ENCODE results near the gene PLD1. TPM values are rescaled to one million over a fixed set of nuclear protein-coding genes. Genes with fewer than 3 reads are reported as not detected.
"Not testable (repeated sequence)": the region's sequence is repeated elsewhere in the genome, so short reads cannot be mapped to it uniquely, and the experiment has no call there.

Gene PLD1
- total RNA-seq, result 6.6 TPM

- DNase-seq, result peak; percentile 85
Measured at GRCh38 chr3:171809861-171810628, at the start of gene PLD1. TSS of gene PLD1 (minus strand) at chr3:171810483. CDS start at chr3:171738051, 72,432 bp downstream.

DNA sequence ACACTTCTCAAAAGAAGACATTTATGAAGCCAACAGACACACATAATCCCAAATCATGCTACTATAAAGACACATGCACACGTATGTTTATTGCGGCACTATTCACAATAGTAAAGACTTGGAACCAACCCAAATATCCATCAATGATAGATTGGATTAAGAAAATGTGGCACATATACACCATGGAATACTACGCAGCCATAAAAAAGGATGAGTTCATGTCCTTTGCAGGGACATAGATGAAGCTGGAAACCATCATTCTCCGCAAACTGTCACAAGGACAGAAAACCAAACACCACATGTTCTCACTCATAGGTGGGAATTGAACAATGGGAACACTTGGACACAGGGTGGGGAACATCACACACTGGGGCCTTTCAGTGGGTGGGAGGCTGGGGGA, 48.5 kb upstream of the PLD1 start:
- DNase-seq, result not testable (repeated sequence)

- no peak for DNase-seq
Measured at GRCh38 chr3:171854649-171855305, 44.5 kb upstream of the PLD1 start.

DNA sequence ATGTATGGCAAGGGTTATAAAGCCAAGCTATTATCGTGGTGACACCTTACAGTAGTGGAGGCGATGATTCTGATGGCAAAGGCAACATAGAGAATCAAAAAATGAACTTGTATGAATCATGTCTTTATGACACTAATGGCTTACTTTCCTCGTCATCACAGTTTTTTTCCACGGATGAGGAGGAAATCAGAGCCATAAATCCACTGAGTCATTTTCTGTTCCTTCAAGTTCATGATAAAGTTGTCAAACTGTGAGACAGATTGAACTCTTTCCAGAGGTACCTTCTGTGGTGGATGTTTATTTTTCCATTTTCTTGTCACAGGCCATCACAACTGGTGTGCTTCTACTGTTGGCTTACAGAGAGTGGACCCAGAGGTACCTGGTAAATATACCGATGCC, 41.4 kb upstream of the PLD1 start:
- DNase-seq, result no peak

GRCh38 chr3:171850960-171851659, 40.8 kb upstream of the PLD1 start:
- no peak for DNase-seq

GRCh38 chr3:171850320-171850959, 40.2 kb upstream of the PLD1 start:
- DNase-seq, result no peak

GRCh38 chr3:171849617-171850319, 39.5 kb upstream of the PLD1 start:
- no peak for DNase-seq

- no peak for DNase-seq
Measured at GRCh38 chr3:171847595-171848259, 37.4 kb upstream of the PLD1 start.

GRCh38 chr3:171847133-171847532, 36.9 kb upstream of the PLD1 start:
- no peak for DNase-seq

GRCh38 chr3:171846597-171846996, 36.3 kb upstream of the PLD1 start:
- no peak for DNase-seq

DNA sequence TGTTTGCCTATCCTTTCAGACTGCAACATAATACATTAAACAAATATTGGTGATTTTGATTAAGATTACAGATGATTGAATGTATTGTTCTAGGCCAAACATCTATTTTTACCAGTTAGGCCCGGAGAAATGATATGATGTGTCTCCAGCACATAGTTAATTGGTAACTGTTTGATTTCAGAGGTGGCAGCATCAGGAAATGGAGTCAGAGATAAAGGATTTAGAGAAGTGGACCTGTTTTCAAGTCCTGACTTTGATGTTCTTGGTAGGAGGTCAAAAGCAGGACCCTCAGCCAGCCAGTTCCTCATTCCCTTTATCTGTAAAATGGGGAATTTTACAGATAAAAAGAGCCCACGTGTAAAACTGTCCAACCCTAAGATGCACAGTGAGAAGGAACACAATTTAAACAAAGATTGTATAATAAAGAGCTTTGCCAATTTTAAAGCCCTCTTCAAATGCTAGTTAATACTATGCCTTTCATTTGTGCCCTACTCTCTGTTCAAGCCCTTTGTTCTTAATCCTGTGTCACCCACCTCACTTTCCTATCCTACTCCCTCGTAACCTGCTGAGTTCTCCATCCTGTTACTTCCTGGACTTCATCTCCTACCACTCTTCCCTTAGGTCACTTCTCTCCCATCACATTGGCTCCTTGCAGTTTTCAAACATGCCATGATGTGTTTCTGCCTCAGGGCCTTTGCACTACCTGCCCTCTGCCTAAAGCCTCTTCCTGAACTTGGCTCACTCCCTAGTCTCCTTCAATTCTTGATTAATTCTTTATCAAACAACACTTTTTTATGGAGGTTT, 35.4 kb upstream of the PLD1 start:
- no peak for DNase-seq

DNA sequence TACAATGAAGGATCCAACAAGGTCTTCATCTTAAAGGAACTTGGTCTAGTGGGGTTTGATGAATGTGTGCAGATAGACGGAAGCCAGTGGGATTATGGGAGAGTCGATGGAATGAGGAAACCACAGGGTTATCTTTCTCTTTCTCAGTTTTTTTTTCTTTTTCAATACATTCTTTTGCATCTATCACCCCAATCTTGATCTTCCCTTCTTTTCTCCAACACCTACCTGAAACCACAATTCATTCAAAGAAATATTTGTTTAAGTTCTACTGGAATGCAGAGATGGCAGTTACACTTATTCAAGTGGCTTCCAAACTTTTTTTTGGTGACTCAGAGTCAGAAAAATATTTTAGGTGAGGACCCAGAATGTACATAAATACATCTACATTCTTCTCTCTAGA, 34.6 kb upstream of the PLD1 start:
- DNase-seq, result no peak

- no peak for DNase-seq
Measured at GRCh38 chr3:171842864-171843518, 32.7 kb upstream of the PLD1 start, which contains the start of gene TMEM212. TSS of gene TMEM212 (plus strand) at chr3:171843349. CDS start at chr3:171843384, 35 bp downstream.

GRCh38 chr3:171841620-171842000, 31.3 kb upstream of the PLD1 start:
- DNase-seq, result no peak

DNA sequence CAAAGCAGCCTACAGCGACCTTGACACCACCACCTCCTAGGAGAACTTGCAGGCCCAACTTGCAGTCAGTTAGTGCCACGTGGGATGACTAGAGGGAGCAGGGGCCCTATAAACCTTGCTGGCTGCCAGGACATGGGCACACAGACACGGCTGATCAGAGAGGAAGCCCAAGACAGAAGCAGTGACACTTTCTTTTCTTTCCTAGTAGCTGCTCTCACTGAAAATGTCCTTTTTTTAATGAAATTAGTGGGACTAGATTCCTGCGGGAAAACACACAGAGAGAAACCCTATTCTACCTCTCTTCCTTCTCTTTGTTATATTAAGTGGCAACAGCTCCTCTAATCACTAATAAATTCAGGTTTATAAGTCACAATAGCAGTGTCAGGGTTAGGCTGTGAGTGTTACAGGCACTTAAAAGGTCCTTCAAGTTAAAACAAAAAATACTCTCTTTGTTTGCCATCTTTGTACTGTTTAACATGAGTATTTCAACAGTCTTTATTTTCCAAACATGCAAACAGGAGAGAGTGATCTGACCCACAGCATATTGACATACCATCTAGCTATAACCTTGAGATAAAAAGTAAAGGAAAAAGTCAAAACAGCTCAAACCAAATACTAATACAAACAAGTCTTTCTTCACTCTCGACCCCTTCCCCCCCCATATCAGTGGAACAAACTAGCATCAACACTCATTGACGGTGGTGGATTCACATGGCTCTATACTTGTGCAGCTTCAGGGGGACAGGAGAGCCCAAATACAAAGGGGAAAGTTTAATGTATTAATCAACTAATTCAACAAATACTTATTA, 30.7 kb upstream of the PLD1 start:
- no peak for DNase-seq

GRCh38 chr3:171840445-171840810, 30.1 kb upstream of the PLD1 start:
- DNase-seq, result no peak

- no peak for DNase-seq
Measured at GRCh38 chr3:171839270-171839669, 29.0 kb upstream of the PLD1 start.

DNA sequence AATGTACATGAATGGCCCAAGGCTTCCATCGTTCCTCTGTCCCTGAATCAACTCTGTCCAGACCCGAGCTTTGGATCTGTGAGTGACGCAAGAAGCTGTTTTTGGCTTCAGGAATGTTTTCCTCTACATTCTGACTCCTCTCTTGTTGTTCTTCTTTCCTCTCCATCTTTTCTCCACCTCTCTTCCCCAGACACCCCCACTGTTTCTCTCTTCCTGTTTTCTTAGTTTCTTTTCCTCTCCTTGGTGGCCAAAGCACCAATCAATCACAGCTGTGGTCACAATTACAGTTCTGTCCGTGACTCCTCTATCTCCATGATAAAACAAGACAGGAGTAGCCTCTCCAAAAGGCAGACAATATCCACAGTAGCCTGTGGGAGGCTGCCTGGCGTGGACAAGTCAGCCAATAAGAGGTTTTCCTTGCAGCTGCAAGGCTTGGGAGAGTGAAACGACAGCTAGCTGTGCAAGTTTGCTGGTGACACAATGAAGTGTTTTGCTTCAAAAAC, 28.0 kb upstream of the PLD1 start:
- DNase-seq, result peak; percentile 38

GRCh38 chr3:171837698-171838097, 27.4 kb upstream of the PLD1 start:
- DNase-seq, result no peak
